Smooth muscle cell (in vitro differentiated cells): Measurements from ENCODE around the gene THOC6. TPM values are rescaled to one million over a fixed set of nuclear protein-coding genes. Genes with fewer than 3 reads are reported as not detected.

ENCODE experiments used
- DNase-seq: peaks from one replicate; lab custom pipeline; 2025; ENCODE audit not compliant: unreplicated experiment; lab: John Stamatoyannopoulos, UW
- H2AFZ ChIP-seq: fragments of 200-600 bp; sonication (generic); 2 replicates; pipeline ENCODE4 v1.6.0; 2016; ENCODE audit warnings: antibody characterized with exemption, low read depth, mild to moderate bottlenecking
- H3F3A ChIP-seq: fragments of 200-600 bp; sonication (generic); 2 replicates; pipeline ENCODE4 v1.6.0; 2017; ENCODE audit warnings: antibody characterized with exemption, low read depth
- H3K27ac ChIP-seq: fragments of 200-600 bp; sonication (generic); 2 replicates; pipeline ENCODE4 v1.5.1; 2016; ENCODE audit warnings: low read depth, mild to moderate bottlenecking
- H3K27me3 ChIP-seq: fragments of 200-600 bp; sonication (generic); 2 replicates; pipeline ENCODE4 v1.6.1; 2016; ENCODE audit warnings: low read depth, mild to moderate bottlenecking
- H3K36me3 ChIP-seq: fragments of 200-600 bp; sonication (generic); 2 replicates; pipeline ENCODE4 v1.5.1; 2016; ENCODE audit warnings: low read depth
- H3K4me1 ChIP-seq: fragments of 200-600 bp; sonication (generic); 2 replicates; pipeline ENCODE4 v1.5.1; 2016; ENCODE audit warnings: low read depth
- H3K4me2 ChIP-seq: fragments of 200-600 bp; sonication (generic); 2 replicates; pipeline ENCODE4 v1.6.0; 2016; ENCODE audit warnings: mild to moderate bottlenecking
- H3K4me3 ChIP-seq: fragments of 200-600 bp; sonication (generic); 2 replicates; pipeline ENCODE4 v1.5.1; 2016; ENCODE audit warnings: mild to moderate bottlenecking
- H3K79me2 ChIP-seq: fragments of 200-600 bp; sonication (generic); 2 replicates; pipeline ENCODE4 v1.6.0; 2016; ENCODE audit warnings: low read depth, mild to moderate bottlenecking
- H3K9ac ChIP-seq: fragments of 200-600 bp; sonication (generic); 2 replicates; pipeline ENCODE4 v1.6.0; 2016; ENCODE audit warnings: low read depth
- H3K9me3 ChIP-seq: fragments of 200-600 bp; sonication (generic); replicated peaks from 2 replicates; pipeline ENCODE4 v1.5.1; 2016; ENCODE audit warnings: low read depth
- H4K20me1 ChIP-seq: fragments of 200-600 bp; sonication (generic); 2 replicates; pipeline ENCODE4 v1.6.0; 2016; ENCODE audit warnings: low read depth
- WGBS: methylation state at CpG from one replicate; pipeline ENCODE4 v1.1.7; 2016; ENCODE audit warnings: low lambda C conversion rate; 5-methylcytosine and 5-hydroxymethylcytosine counted together
- polyA plus RNA-seq: library from polyadenylated mRNA; unstranded; fragments of >200 nt; fragmentation: Nextera tagmentation; extraction: Ambion mirVana; gene quantifications from 2 replicates; pipeline ENCODE4 v1.2.1, GENCODE V29; 2016
- total RNA-seq: library from RNA; depleted of rRNA; stranded (reverse); fragments of >200 nt; gene quantifications from 2 replicates; pipeline ENCODE4 v1.2.3, GENCODE V29; 2014
- TF ChIP-seq, protein P1 (sequence below): fragments of 200-600 bp; sonication (generic); IDR thresholded peaks from 2 replicates; pipeline ENCODE4 v1.5.1; 2017; ENCODE audit warnings: borderline replicate concordance, mild to moderate bottlenecking, antibody characterized with exemption; ENCODE audit not compliant: insufficient read depth, poor library complexity, severe bottlenecking

The THOC6 gene
- total and polyA plus RNA-seq, 2 experiments from 2014 or later, result 28.9 to 59.4 TPM

DNA sequence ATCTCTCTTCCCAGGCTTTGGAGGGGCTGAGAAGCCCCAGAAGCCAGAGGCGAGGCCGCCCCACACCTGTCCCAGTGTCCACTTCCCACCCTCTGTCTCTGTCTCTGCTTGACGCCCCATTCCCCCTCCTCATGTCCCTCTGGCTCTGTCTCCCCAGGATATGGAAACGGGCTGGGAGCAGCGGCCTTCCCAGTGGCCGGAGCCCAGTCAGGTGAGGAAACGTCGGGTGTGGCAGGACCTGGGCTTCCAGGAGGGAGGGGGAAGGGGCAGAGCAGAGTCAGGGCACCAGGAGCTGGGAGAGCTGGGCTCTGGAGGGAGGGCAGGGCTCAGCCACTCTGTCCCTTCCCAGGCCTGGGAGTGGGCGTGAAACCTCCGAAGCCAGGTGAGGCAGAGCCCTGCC, 32.9 kb upstream of the THOC6 start:
- Histone ChIP-seq H3K9me3 (no peaks in the 10 kb centered on the region), H3K27ac (no peak overlapping the region), H3K36me3 (no peaks in the 10 kb centered on the region), H2AFZ (no peak overlapping the region), H3K4me1 (no peaks in the 10 kb centered on the region), H3K4me3 (no peak overlapping the region), H3K79me2 (no peaks in the 10 kb centered on the region), H3F3A (no peaks in the 10 kb centered on the region), H4K20me1 (no peaks in the 10 kb centered on the region), H3K9ac (no peak overlapping the region), H3K4me2 (no peak overlapping the region), H3K27me3 (no peaks in the 10 kb centered on the region)
- TF ChIP-seq, protein P1, sequence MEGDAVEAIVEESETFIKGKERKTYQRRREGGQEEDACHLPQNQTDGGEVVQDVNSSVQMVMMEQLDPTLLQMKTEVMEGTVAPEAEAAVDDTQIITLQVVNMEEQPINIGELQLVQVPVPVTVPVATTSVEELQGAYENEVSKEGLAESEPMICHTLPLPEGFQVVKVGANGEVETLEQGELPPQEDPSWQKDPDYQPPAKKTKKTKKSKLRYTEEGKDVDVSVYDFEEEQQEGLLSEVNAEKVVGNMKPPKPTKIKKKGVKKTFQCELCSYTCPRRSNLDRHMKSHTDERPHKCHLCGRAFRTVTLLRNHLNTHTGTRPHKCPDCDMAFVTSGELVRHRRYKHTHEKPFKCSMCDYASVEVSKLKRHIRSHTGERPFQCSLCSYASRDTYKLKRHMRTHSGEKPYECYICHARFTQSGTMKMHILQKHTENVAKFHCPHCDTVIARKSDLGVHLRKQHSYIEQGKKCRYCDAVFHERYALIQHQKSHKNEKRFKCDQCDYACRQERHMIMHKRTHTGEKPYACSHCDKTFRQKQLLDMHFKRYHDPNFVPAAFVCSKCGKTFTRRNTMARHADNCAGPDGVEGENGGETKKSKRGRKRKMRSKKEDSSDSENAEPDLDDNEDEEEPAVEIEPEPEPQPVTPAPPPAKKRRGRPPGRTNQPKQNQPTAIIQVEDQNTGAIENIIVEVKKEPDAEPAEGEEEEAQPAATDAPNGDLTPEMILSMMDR, result no peak
- WGBS, result 61% methylated on average over 10 of the region's 10 CpGs
- DNase-seq, result no peak

DNA sequence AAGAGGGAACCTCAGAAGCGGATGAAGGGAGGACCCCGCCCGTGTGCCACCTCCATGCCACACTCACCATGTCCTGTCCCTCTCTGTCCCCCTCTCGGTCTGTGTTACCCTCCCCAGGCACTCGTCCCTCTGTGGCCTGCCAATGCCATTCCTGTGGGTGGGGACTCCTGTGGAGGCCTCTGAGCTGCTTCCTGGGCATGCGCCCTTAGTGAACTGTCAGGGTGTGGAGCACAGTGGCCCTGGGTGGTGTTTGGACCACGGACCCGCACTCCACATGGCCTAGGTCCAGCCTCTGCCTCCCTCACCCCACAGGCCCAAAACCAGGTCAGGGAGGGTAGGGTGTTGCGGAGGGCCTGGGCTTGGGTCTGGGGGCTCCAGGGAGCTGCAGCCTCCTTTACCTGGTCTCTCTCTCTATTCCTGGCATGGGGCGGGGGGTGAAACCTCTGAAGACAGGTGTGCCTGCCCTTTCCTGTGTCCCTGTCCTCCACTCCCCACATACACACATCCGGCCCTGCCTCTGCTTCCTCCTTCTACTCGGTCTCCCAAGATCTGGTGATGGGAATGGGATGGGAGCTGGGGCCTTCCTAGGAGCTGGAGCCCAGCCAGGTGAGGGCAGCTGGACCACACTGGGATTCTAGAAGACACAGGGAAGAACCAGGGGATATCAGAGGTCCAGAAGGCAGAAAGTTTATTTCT, 32.1 kb upstream of the THOC6 start:
- Histone ChIP-seq H3K36me3 (no peaks in the 10 kb centered on the region), H3K9ac (no peak overlapping the region), H3K4me2 (no peak overlapping the region), H3K27ac (no peak overlapping the region), H3K9me3 (no peaks in the 10 kb centered on the region), H2AFZ (no peak overlapping the region), H3K27me3 (no peaks in the 10 kb centered on the region), H4K20me1 (no peaks in the 10 kb centered on the region), H3F3A (no peaks in the 10 kb centered on the region), H3K4me1 (no peaks in the 10 kb centered on the region), H3K4me3 (no peak overlapping the region), H3K79me2 (no peaks in the 10 kb centered on the region)
- DNase-seq, result no peak
- TF ChIP-seq, protein P1, result no peak
- WGBS, result 88% methylated on average over 12 of the region's 12 CpGs

DNA sequence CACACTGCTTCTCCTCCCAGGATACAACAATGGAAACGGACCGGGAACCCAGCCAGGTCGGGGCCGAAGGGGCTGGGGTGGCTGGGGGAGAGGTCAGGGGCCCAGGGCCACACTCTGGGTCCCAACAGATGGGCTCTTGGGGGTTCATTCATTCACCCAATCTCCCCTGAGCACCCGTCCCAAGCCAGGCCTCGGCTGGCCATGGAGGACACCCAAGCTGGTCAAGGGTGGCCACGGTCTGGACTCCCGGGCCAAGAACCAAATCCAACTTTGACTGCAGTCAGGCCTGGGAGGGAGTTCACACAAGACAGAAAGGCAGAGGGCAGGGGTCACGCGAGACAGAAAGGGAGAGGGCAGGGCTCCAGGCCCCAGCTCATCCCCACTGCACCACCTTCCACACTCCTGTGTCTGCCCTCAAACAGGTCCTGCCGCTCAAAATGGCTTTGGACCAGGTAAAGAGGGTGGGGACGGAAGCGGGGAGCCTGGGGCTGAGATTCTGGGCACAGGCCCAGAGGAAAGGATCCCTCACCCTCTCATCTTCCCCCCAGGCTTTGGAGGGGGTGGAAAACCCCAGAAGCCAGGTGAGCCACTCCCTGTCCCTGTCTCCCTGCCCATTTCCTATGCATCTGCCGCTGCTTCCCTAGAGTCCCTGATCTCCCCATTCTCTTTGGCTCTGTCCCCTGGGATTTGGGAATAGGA, 31.3 kb upstream of the THOC6 start:
- TF ChIP-seq, protein P1, result no peak
- H3K9me3 ChIP-seq, result no peaks in the 10 kb centered on the region
- no peak overlapping the region for H3K9ac ChIP-seq
- no peaks in the 10 kb centered on the region for H3K79me2 ChIP-seq
- 93% methylated on average over 14 of the region's 14 CpGs for WGBS
- no peak for DNase-seq
- H2AFZ ChIP-seq, result no peak overlapping the region
- no peaks in the 10 kb centered on the region for H4K20me1 ChIP-seq
- H3K4me2 ChIP-seq, result no peak overlapping the region
- no peaks in the 10 kb centered on the region for H3F3A ChIP-seq
- no peak overlapping the region for H3K27ac ChIP-seq
- H3K36me3 ChIP-seq, result no peaks in the 10 kb centered on the region
- H3K27me3 ChIP-seq, result no peaks in the 10 kb centered on the region
- no peak overlapping the region for H3K4me3 ChIP-seq
- H3K4me1 ChIP-seq, result no peaks in the 10 kb centered on the region
